Tibial artery (tissue), 4 donors: ENCODE results near the gene LAG3.

Experiments used
- DNase-seq, 2 donors: peaks; one replicate each; pipeline ENCODE4 v3.0.0-alpha.2; 2019
- H3K27ac ChIP-seq, 2 donors: fragments of 200-600 bp; sonication (generic) in 1 of 2; 1 replicate in 1 of 2; 2 replicates in 1 of 2; pipeline ENCODE4 v1.5.1; 2018 to 2019; ENCODE audit warnings: mild to moderate bottlenecking in 1 of 2
- H3K27me3 ChIP-seq, 2 donors: fragments of 200-600 bp; sonication (generic) in 1 of 2; one replicate each; pipeline versions ENCODE4 v1.5.1 to v1.6.0; 2016 to 2019
- H3K36me3 ChIP-seq, 3 donors: fragments of 200-600 bp; sonication (generic) in 2 of 3; one replicate each; pipeline ENCODE4 v1.5.1; 2016 to 2019; ENCODE audit warnings: mild to moderate bottlenecking in 2 of 3
- H3K4me1 ChIP-seq, 4 donors: fragments of 200-600 bp; sonication (generic) in 2 of 4; 1 replicate in 3 of 4; 2 replicates in 1 of 4; pipeline ENCODE4 v1.5.1; 2016 to 2019
- H3K4me3 ChIP-seq, 2 donors: fragments of 200-600 bp; sonication (generic) in 1 of 2; 1 replicate in 1 of 2; 2 replicates in 1 of 2; pipeline ENCODE4 v1.5.1; 2018 to 2019; ENCODE audit warnings: mild to moderate bottlenecking in 2 of 2
- H3K9me3 ChIP-seq, 3 donors: fragments of 200-600 bp; sonication (generic) in 1 of 3; one replicate each; pipeline ENCODE4 v1.5.1; 2016 to 2019
- CTCF ChIP-seq, 2 experiments: fragments of 200-600 bp in 1 of 2; fragments of 450-650 bp in 1 of 2; IDR thresholded peaks; one replicate each; pipeline ENCODE4 v1.5.1; 2017 to 2019; ENCODE audit warnings: antibody characterized with exemption in 2 of 2, mild to moderate bottlenecking in 1 of 2, moderate library complexity in 1 of 2
- intact Hi-C: fragments of 100-400 bp; cut with DNase I; formaldehyde crosslinking; loops from one replicate; pipeline ENCODE4 v1.15.0; 2023; ENCODE audit warnings: low total_unique reads

Gene LAG3

DNA sequence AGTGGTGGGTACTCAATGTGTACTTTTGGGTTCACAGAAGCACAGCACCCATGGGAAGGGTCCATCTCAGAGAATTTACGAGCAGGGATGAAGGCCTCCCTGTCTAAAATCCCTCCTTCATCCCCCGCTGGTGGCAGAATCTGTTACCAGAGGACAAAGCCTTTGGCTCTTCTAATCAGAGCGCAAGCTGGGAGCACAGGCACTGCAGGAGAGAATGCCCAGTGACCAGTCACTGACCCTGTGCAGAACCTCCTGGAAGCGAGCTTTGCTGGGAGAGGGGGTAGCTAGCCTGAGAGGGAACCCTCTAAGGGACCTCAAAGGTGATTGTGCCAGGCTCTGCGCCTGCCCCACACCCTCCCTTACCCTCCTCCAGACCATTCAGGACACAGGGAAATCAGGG is 47.8 kb downstream of the LAG3 start:
- intact Hi-C loops, result no loop called here
- H3K4me3 ChIP-seq, result no peak overlapping the region
- no peak for DNase-seq
- no peaks in the 10 kb centered on the region for H3K36me3 ChIP-seq
- peaks cover 0 to 18% (median 15%) of the 10 kb centered on the region in 4 donors for H3K4me1 ChIP-seq
- peaks cover 0 to 68% of the 10 kb centered on the region in 2 donors for H3K27me3 ChIP-seq
- H3K9me3 ChIP-seq, result no peaks in the 10 kb centered on the region
- H3K27ac ChIP-seq, result no peak overlapping the region
- TF ChIP-seq CTCF (IDR thresholded peaks at IDR 0.05), result no peak

DNA sequence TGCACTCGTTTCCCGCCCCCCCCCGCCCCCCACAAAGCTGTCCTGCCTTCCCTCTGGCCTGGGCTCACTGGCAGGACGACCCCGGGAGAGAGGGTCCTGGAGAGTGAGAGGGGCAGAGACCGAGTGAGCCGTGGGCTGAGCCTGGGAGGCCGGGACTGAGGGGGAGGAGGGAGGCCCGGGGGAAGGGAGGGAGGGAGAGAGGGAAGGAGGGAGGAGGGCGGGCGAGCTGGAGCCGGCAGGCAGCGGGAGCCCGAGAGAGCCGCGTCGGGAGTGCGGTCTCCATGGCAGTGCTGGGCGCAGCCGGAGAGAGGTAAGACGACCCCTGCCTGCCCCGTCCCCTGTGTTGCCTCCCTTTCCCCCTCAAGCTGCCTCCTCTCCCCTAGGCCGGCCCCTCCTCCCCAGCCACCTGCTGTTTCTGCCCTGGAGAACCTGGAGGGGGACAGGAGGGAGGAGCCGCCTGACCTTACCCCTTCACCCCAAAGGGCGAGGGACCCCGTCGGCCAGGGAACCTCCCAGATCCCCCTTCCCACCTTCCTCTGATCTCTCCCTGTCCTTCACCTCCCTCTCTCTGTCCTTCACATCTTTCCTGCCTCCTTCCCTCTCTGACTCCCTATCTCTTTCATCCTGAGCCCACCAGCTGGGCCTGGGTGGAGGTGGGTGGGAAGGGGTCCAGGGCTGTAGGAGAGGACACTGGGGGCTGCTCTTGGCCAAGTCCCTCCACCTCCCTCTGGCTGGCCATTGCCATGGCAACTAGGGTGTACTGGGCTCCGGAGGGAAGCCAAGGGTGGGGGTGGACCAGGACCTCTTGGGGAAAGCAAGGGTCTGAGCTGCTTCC is 49.5 kb downstream of the LAG3 start, which contains the start of gene GPR162:
TSS of gene GPR162 (plus strand) at position 231 of the 835 bp plus-strand sequence. CDS start 2,078 bp downstream, outside the sequence.
- no peaks in the 10 kb centered on the region for H3K36me3 ChIP-seq
- intact Hi-C loops, result no loop called here
- TF ChIP-seq CTCF (IDR thresholded peaks at IDR 0.05), result no peak
- H3K4me1 ChIP-seq, result peaks cover 0 to 27% (median 22%) of the 10 kb centered on the region in 4 donors
- peak within 1 kb of the TSS in 1 of 2 donors; percentile 3 for H3K27ac ChIP-seq
- H3K27me3 ChIP-seq, result peaks cover 0 to 67% of the 10 kb centered on the region in 2 donors
- peak within 1 kb of the TSS; percentile 43 to 53 for H3K4me3 ChIP-seq
- no peaks in the 10 kb centered on the region for H3K9me3 ChIP-seq
- no peak for DNase-seq

DNA sequence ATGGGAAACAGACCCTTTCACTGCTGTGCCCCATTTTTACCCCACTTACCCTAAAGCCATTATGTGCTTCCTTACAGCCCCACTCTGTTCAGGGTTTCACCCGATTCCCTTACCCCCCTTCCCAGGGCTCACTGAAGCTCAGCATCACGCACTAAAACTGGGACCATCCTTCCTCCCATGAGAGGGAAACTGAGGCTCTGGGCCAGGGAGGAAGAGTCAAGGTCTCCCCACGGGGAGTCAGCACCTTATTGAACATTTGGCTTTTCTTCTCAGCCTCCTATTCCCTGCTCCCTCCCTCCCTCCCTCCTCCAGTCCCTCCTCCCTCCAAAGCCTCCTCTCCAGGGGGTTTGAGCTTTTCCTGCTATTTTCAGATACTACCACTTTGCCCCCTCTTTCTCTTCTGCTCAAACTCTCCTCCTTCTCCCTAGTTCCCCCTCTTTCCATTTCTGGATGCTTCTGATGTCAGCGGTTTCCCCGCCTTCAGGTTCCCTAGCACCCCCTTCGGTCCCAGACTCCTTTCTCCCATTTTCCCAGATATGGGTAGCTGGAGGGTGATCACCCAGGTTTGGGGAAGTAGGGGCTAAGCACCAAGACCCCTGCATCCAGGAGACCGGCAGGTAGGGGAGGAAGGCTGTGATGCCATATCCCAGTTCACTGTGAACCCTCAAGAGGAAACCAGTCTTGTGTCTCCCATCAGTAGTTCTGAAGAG is 50.3 kb downstream of the LAG3 start:
- peaks cover 0 to 34% (median 29%) of the 10 kb centered on the region in 4 donors for H3K4me1 ChIP-seq
- intact Hi-C loops, result no loop called here
- no peak for TF ChIP-seq CTCF (IDR thresholded peaks at IDR 0.05)
- H3K36me3 ChIP-seq, result no peaks in the 10 kb centered on the region
- DNase-seq, result no peak
- H3K27me3 ChIP-seq, result peaks cover 0 to 65% of the 10 kb centered on the region in 2 donors
- no peak overlapping the region for H3K27ac ChIP-seq
- no peaks in the 10 kb centered on the region for H3K9me3 ChIP-seq
- no peak overlapping the region for H3K4me3 ChIP-seq

DNA sequence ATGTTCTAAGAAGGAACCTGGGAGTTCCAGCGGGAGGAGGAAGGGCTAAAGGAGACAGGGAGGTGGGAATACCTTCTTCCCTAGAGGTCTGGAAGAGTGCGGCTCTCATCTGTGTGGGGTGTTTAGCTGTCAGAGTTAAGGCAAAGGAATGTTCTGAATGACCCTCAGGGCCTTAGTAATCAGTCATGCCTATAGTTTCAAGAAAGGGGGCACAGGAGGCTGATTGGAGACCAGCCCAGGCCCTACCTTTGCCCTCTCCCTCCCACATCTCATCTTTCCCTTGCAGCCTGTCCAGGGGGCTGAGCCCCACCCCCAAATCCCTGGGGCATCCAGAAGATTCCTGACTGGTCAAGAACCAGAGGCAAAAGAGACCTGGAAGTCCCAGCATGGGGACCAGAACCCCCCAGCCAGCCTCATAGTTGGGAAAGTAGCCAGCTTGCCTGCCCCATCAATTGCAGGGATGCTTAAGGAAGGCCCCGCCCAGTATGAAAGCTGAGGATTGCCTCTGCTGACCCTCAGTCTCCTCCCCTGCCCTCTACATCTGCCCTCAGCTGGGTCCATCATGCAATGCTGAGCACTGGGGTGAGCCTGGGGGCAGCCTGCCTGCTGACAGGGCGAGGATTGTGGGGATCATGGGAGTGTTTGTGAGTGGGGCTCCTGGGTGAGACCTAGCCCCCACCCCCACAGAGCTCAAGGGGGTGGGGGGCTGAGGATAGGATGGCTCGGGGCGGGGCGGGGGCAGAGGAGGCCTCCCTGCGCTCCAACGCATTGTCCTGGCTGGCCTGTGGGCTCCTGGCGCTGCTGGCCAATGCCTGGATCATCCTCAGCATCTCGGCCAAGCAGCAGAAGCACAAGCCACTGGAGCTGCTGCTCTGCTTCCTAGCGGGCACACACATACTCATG is 51.1 kb downstream of the LAG3 start:
- H3K27ac ChIP-seq, result no peak overlapping the region
- no peaks in the 10 kb centered on the region for H3K9me3 ChIP-seq
- H3K27me3 ChIP-seq, result peaks cover 0 to 62% of the 10 kb centered on the region in 2 donors
- no peak overlapping the region for H3K4me3 ChIP-seq
- H3K36me3 ChIP-seq, result no peaks in the 10 kb centered on the region
- TF ChIP-seq CTCF (IDR thresholded peaks at IDR 0.05), result no peak
- H3K4me1 ChIP-seq, result peaks cover 0 to 40% (median 35%) of the 10 kb centered on the region in 4 donors
- intact Hi-C loops, result no loop called here
- DNase-seq, result no peak

DNA sequence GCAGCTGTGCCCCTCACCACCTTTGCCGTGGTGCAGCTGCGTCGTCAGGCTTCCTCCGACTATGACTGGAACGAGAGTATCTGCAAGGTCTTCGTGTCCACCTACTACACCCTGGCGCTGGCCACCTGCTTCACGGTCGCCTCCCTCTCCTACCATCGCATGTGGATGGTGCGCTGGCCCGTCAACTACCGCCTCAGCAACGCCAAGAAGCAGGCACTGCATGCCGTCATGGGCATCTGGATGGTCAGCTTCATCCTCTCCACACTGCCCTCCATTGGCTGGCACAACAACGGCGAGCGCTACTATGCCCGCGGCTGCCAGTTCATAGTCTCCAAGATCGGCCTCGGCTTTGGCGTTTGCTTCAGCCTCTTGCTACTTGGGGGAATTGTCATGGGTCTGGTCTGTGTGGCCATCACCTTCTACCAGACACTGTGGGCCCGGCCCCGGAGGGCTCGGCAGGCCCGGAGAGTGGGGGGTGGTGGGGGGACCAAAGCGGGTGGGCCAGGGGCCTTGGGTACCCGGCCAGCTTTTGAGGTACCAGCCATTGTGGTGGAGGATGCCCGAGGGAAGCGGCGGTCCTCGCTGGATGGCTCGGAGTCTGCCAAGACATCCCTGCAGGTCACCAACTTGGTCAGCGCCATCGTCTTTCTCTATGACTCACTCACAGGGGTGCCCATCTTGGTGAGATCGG is 51.9 kb downstream of the LAG3 start:
- Histone ChIP-seq H3K4me3 (no peak overlapping the region), H3K4me1 (peaks cover 0 to 45% (median 37%) of the 10 kb centered on the region in 4 donors), H3K36me3 (no peaks in the 10 kb centered on the region), H3K27me3 (peaks cover 0 to 56% of the 10 kb centered on the region in 2 donors), H3K27ac (no peak overlapping the region), H3K9me3 (no peaks in the 10 kb centered on the region)
- intact Hi-C loops, result no loop called here
- DNase-seq, result no peak
- no peak for TF ChIP-seq CTCF (IDR thresholded peaks at IDR 0.05)
